ENCODE results near the gene CYFIP1. TPM values are rescaled to one million over a fixed set of nuclear protein-coding genes. Genes with fewer than 3 reads are reported as not detected.

Gene CYFIP1
- total RNA-seq, 2 experiments from 2014 or later, result 23.1 to 24.9 TPM

DNA sequence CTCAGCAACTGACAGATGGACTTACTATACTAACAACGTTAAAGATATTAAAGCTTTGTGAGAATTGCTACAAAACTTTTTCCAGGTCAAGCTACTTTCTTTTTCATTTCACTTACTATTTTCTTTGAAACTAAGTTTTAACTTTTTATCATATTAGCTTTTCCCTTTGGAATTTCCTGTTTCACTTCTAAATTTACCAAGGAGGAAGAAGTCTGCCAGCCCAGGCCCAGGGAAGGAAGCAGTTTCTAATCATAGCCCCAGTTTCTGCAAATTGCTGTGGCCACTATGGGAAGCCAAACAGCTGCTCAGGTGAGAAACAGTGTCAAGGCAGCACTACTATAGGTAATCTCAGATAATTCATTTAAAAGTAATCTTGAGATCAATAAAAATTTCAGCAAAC, 18.4 kb downstream of the CYFIP1 start:
- Mint-ChIP-seq H3K4me3 (no peak overlapping the region), H3K27me3 (no peaks in the 10 kb centered on the region), H3K9me3 (no peaks in the 10 kb centered on the region), H3K4me1 (peaks cover 3% of the 10 kb centered on the region), H3K36me3 (ENCODE audit: low read depth) (no peaks in the 10 kb centered on the region), H3K27ac (no peak overlapping the region)
- DNase-seq, result no peak
- ChIA-PET CTCF (interaction anchor here (1.4 to 1.8 kb wide), 2 partner anchors 11 to 75 kb away, joined by 3 read pairs; no protein-coding TSS in a partner anchor), POLR2A (no interaction called here)

DNA sequence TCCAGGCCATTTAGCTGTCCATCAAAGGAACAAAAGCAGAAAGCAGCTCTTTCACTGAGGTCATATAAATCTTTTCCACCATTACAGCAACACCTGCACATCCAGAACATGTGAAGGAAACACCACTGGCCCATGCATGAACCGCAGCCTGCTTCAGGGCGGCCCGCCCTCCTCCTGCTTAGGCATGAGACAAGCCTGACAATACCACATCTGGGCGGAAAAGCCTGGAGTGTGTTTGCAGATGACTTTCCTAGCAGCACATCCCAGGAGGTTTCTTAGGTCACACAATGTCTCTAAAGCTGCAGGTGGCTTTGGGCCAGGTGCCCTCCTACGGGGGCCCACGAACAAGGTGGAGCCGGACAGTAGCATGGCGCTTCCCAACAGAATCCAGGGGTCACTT, 19.6 kb downstream of the CYFIP1 start:
- Mint-ChIP-seq H3K9me3 (no peaks in the 10 kb centered on the region), H3K4me3 (no peak overlapping the region), H3K36me3 (ENCODE audit: low read depth) (no peaks in the 10 kb centered on the region), H3K27me3 (no peaks in the 10 kb centered on the region), H3K4me1 (peaks cover 3% of the 10 kb centered on the region), H3K27ac (no peak overlapping the region)
- CTCF ChIA-PET, result no interaction called here
- POLR2A ChIA-PET, result no interaction called here
- no peak for DNase-seq

DNA sequence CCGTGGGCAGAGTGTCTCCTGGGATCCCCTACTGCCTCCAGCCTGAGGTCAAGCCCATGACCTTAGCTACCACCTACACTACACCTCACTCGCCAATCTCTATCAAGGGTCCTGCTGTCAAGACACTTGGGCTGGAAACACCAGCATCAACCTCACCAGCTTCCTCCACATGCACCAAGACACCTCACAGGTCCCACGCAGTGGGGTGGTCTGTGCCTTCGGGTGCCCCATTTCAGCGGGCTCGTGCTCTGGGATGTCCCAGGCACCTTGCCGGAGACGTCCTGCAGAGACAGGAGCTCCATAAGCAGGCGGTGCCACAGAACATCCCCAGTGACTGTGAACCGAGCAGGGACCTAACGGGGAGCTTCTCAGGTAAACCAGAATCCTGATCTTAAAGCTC, 20.0 kb downstream of the CYFIP1 start:
- H3K27ac Mint-ChIP-seq, result no peak overlapping the region

DNA sequence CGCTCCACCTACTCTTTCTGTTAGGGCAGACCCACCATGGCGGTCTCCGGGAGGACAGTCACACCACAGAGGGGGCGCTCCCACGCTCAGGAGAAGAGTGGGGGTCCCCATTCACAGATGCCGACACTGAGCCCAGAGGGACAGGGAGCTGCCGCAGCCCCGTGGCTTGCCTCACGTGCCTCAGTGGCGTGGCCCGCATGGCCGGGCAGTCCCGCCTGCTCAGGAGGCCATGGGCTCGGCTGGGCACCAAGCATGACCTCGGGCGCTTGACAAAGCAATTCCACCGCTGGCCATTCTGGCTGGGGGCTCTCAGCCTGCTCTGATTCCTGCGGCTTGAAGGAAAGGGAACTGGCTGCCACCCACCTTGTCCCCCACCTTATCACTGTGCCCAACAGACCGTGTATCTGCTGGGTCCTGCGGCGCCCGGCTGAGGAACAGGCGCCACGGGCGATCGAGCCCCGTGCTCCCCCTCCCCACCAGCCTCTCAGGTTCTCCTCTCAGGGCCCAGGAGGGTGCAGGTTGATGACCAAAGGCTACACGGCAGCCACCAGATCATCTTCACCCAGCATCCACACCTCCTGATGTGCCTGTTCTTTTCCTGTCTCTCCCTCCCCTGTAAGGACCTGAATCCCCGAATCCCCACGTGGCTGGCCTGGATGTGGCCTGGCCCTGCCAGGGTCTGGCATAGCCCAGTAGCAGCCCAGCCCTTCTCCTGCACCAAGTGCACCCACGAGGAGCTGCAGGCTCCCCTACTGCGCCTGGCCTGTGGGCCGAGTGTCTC, 20.7 kb downstream of the CYFIP1 start:
- Mint-ChIP-seq H3K27me3 (no peaks in the 10 kb centered on the region), H3K36me3 (ENCODE audit: low read depth) (no peaks in the 10 kb centered on the region), H3K27ac (no peak overlapping the region), H3K9me3 (no peaks in the 10 kb centered on the region), H3K4me3 (no peak overlapping the region), H3K4me1 (peaks cover 3% of the 10 kb centered on the region)
- no peak for DNase-seq
- ChIA-PET POLR2A (no interaction called here), CTCF (no interaction called here)

More for the DNA sequence above, 20.0 kb downstream of the CYFIP1 start:
- H3K9me3 Mint-ChIP-seq, result no peaks in the 10 kb centered on the region
- no peaks in the 10 kb centered on the region for H3K27me3 Mint-ChIP-seq
- no peak for DNase-seq
- peaks cover 3% of the 10 kb centered on the region for H3K4me1 Mint-ChIP-seq
- H3K36me3 Mint-ChIP-seq (ENCODE audit: low read depth), result no peaks in the 10 kb centered on the region
- H3K4me3 Mint-ChIP-seq, result no peak overlapping the region
- POLR2A ChIA-PET, result no interaction called here
- CTCF ChIA-PET, result no interaction called here

DNA sequence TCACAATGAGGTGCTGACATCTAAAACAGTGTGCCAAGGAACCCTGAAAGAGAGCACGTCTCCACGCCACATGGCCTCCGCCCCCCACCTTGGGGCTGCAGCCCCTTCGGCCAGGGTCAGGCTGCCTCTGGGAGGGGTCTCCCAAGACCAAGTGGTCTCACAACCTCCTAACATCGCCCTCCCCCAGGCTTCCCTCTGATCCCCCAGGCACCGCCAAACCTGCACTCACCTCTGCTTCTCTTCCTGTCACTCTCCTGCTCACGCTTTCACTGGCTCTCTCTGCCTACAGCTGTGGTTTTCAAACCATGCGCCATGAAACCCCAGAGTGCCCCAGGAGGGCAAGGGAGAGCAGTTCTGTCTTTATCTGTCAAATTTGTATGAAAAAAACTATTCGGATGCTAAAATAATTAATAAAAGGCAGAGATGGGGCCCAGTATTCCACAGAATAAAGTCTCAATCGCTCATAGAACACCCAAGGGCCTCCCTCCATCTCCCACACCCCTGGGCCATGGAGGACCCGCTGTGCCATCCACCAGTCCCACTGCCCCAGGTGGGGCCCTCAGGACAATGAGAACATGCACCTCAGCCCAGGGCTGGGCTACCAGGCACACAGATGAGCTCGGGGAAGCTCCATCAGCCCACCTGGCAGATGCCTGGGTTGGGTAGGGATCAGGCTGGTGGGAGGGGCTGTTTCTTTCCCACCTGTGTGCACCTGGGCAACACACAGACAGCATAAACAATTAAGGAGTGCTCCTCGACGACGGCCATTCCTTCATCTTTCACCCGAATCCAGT, 21.5 kb downstream of the CYFIP1 start:
- Mint-ChIP-seq H3K4me1 (peaks cover 3% of the 10 kb centered on the region), H3K27ac (no peak overlapping the region), H3K4me3 (no peak overlapping the region), H3K9me3 (no peaks in the 10 kb centered on the region), H3K27me3 (no peaks in the 10 kb centered on the region), H3K36me3 (ENCODE audit: low read depth) (no peaks in the 10 kb centered on the region)
- POLR2A ChIA-PET, result no interaction called here
- no peak for DNase-seq
- CTCF ChIA-PET, result interaction anchor here (0.6 kb wide), 1 partner anchor 290 kb away, joined by 3 read pairs; no protein-coding TSS in a partner anchor

DNA sequence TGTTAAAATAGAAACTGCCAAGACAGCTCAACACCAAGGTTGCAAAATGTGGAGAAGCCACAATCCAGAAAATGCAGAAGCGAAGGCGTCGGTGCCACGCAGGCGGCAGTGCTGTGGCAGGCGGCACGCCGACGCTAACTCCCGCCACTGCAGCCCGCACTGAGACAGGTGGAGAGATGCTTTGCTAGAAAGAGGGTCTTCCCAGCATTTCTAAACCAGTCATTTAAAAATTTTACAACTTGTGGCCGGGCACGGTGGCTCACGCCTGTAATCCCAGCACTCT, 23.2 kb downstream of the CYFIP1 start:
- H3K27me3 Mint-ChIP-seq, result no peaks in the 10 kb centered on the region
- H3K36me3 Mint-ChIP-seq (ENCODE audit: low read depth), result no peaks in the 10 kb centered on the region
- no peak for DNase-seq
- ChIA-PET CTCF (no interaction called here), POLR2A (no interaction called here)
- H3K4me3 Mint-ChIP-seq, result no peak overlapping the region
- H3K9me3 Mint-ChIP-seq, result no peaks in the 10 kb centered on the region
- H3K27ac Mint-ChIP-seq, result no peak overlapping the region
- H3K4me1 Mint-ChIP-seq, result peaks cover 3% of the 10 kb centered on the region

DNA sequence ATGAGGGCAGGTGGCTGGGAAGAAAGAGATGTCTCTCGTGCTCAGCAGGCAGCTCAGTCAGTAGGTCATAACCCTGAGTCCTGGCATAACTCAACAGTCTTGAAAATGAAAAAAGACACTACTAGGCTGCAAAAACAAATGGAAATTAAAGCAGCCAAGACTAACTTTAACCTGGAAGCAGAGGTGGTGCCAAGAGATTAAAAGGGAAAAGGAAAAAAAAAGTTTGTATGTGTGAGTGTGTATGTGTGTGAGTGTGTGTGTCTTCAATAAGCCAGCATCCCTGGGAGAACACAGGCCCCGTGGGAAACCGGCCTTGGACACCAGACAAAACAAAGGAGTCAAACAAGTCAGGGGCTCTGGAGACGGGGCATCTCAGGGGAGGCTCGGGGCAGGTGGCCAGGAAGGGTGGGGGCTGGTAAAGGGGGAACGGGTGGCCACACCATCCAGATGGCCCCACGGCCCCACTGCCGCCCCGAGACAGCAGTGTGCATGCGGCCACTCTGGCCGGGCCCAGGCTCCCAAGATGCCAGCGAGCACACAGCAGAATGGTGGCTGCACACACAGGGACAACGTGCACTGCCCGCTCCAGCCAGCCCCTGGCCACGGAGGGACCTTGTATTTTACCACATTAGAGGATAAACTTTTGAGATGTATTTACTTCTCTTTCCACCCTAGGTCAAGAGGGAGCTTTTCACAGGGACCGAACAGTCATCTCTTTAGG, 23.8 kb downstream of the CYFIP1 start:
- H3K4me1 Mint-ChIP-seq, result peaks cover 3% of the 10 kb centered on the region
- no peak for DNase-seq
- POLR2A ChIA-PET, result no interaction called here
- H3K4me3 Mint-ChIP-seq, result no peak overlapping the region
- no peaks in the 10 kb centered on the region for H3K36me3 Mint-ChIP-seq (ENCODE audit: low read depth)
- H3K9me3 Mint-ChIP-seq, result no peaks in the 10 kb centered on the region
- CTCF ChIA-PET, result no interaction called here
- no peaks in the 10 kb centered on the region for H3K27me3 Mint-ChIP-seq
- H3K27ac Mint-ChIP-seq, result no peak overlapping the region

DNA sequence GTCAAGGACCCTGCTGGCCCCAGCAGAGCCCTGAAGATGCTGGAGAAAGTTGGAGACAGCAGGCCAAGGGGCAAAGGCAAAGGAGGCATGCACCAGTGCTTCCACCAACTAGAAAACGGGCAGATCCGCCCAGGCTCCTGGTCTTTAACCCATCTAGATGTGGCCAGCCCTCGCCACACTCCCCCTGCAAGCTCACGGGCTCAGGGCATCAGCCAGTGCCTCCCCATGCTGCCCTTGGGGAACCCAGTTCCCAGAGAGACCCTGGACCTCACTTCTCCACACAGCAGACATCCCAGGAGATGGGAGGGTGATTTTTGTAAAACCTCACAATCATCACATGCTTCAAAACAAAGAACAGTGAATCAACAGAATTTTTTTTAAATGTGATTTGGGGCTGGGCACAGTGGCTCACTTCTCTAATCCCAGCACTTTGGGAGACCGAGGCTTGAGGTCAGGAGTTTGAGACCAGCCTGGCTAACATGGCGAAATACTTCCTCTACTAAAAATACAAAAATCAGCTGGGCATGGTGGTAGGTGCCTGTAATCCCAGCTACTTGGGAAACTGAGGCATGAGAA, 24.5 kb downstream of the CYFIP1 start:
- Mint-ChIP-seq H3K27me3 (no peaks in the 10 kb centered on the region), H3K27ac (no peak overlapping the region), H3K4me3 (no peak overlapping the region), H3K9me3 (no peaks in the 10 kb centered on the region), H3K4me1 (peaks cover 3% of the 10 kb centered on the region), H3K36me3 (ENCODE audit: low read depth) (no peaks in the 10 kb centered on the region)
- ChIA-PET POLR2A (no interaction called here), CTCF (no interaction called here)
- DNase-seq, result no peak

DNA sequence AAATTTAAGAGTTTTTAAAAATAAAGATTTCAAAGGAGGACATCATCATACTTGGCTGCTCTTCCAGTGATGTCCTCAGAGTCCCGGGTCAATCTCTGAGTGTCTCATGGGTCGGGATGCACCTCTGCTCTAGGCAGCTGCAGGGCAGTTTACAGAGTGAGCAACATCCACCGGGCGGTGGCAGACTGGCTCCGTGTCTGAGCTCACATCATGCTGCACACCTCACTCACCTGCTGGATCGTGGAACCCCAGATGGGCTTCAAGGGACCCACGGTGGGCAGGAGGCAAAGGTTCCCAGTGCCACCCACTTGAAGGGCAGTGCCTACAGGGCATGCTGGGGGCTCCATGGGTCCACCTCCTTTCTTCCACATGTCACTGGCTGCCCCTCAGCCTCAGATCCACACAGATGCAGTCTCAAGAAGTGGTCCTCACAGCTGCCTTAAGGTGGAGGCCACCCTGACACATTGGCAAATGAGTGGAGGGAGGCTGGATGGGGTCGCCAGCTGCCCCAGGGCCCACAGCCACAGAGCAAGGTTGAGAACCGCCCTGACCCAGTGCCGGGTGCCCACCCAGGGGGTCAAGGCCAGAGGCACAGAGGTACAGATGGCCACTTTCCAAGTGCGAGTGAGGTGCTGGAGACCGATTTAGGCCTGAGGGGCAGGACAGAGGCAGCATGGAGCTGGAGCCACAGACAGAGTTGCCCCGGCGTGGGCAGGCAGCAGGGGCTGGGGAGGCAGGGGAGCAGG, 25.2 kb downstream of the CYFIP1 start:
- CTCF ChIA-PET, result no interaction called here
- Mint-ChIP-seq H3K4me1 (peaks cover 3% of the 10 kb centered on the region), H3K27me3 (no peaks in the 10 kb centered on the region), H3K36me3 (ENCODE audit: low read depth) (no peaks in the 10 kb centered on the region), H3K4me3 (no peak overlapping the region), H3K27ac (no peak overlapping the region), H3K9me3 (no peaks in the 10 kb centered on the region)
- POLR2A ChIA-PET, result interaction anchor here (1.2 kb wide), 1 partner anchor 84 kb away, joined by 3 read pairs; the partner anchor contains the start of gene TUBGCP5
- DNase-seq, result no peak

DNA sequence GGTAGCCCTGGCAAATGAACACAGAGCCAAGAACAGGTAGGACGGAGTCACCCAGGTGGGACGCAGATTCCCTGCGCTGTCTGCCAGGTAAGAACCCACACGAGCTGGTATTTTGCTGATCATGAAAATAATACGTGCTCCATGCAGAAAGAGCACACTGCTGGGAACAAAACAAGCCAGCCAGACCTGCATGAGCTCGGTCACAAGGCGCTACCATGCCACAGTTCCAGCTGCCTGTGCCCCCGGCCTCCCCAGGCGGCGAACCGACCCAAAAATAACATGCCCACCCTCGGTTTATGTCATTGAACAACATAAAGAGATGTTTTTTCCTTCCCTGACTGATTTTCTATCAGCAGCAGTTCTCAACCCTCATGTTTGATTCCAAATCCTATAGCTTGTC, 25.8 kb downstream of the CYFIP1 start:
- Mint-ChIP-seq H3K4me1 (peaks cover 3% of the 10 kb centered on the region), H3K36me3 (ENCODE audit: low read depth) (no peaks in the 10 kb centered on the region), H3K27ac (no peak overlapping the region), H3K9me3 (no peaks in the 10 kb centered on the region), H3K27me3 (no peaks in the 10 kb centered on the region), H3K4me3 (no peak overlapping the region)
- no peak for DNase-seq
- POLR2A ChIA-PET, result interaction anchor here (1.2 kb wide), 1 partner anchor 85 kb away, joined by 3 read pairs; the partner anchor contains the start of gene TUBGCP5
- CTCF ChIA-PET, result no interaction called here

DNA sequence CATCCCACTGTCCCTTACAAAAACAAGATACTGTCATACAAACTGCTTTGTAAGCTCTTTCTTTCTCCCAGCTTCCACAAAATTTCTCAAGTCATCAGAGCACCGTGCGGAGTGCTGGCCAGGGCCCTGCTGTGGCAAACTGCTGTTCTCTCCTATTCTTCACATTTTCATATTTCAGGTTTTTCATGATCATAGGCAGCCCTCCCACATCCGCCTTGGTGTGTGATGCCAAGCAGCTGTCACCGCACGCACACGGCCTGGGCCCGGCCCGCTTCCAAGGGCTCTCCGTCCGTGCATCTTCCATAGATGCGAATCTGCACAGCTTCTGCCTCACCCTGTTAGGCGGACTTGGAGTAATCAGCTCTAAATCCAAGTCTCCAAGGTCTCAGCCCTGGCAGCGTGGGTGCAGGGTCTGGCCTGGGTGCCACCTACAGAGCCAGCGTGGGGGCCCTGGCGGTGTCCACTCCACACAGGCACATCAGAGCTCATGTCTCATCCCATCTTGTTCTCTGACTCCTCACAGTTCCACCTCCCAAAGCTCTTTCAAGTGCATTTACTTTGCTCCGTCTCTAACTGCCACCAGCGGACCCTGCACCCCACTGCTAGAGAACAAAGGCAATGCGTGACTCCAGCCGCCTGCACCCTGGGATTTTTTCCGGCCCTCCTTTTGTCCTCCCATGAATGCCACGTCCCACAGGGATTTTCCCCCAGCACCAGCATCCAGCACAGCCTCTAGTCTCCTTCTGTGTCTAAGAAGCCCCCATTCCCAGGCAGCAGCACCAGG, 27.2 kb downstream of the CYFIP1 start:
- CTCF ChIA-PET, result no interaction called here

More for the DNA sequence above, 27.2 kb downstream of the CYFIP1 start:
- Mint-ChIP-seq H3K4me3 (no peak overlapping the region), H3K4me1 (peaks cover 13% of the 10 kb centered on the region), H3K9me3 (no peaks in the 10 kb centered on the region), H3K36me3 (ENCODE audit: low read depth) (no peaks in the 10 kb centered on the region), H3K27ac (no peak overlapping the region), H3K27me3 (no peaks in the 10 kb centered on the region)
- POLR2A ChIA-PET, result no interaction called here
- DNase-seq, result no peak
